ENCODE measurements around the gene SLC6A11.

GRCh38 chr3:10945683-10946287 lies 129.8 kb downstream of the SLC6A11 start:
- TF ChIP-seq EZH2 (IDR thresholded peaks at IDR 0.05; ENCODE audit: low read length): no peak
- TF ChIP-seq, protein P1, sequence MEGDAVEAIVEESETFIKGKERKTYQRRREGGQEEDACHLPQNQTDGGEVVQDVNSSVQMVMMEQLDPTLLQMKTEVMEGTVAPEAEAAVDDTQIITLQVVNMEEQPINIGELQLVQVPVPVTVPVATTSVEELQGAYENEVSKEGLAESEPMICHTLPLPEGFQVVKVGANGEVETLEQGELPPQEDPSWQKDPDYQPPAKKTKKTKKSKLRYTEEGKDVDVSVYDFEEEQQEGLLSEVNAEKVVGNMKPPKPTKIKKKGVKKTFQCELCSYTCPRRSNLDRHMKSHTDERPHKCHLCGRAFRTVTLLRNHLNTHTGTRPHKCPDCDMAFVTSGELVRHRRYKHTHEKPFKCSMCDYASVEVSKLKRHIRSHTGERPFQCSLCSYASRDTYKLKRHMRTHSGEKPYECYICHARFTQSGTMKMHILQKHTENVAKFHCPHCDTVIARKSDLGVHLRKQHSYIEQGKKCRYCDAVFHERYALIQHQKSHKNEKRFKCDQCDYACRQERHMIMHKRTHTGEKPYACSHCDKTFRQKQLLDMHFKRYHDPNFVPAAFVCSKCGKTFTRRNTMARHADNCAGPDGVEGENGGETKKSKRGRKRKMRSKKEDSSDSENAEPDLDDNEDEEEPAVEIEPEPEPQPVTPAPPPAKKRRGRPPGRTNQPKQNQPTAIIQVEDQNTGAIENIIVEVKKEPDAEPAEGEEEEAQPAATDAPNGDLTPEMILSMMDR (optimal IDR thresholded peaks at IDR 0.05 in 1 of 3, IDR thresholded peaks at IDR 0.05 in 1 of 3, conservative IDR thresholded peaks at IDR 0.05 in 1 of 3; ENCODE audit: extremely low read depth in 1 of 3, insufficient read depth in 2 of 3, low read length in 3 of 3): peak; percentile 82 to 89 (median 88)
